ENCODE results near the gene ANKH.

- TF ChIP-seq PBX3 (IDR thresholded peaks at IDR 0.05) = no peak
- no peak for TF ChIP-seq MAZ (IDR thresholded peaks at IDR 0.05; ENCODE audit: borderline replicate concordance, low read depth, low read length)
- no peak for TF ChIP-seq PHF8 (IDR thresholded peaks at IDR 0.05; ENCODE audit: borderline replicate concordance, low read depth)
- TF ChIP-seq POLR2A (IDR thresholded peaks at IDR 0.05; ENCODE audit: low read length) = no peak
- TF ChIP-seq, protein P1, sequence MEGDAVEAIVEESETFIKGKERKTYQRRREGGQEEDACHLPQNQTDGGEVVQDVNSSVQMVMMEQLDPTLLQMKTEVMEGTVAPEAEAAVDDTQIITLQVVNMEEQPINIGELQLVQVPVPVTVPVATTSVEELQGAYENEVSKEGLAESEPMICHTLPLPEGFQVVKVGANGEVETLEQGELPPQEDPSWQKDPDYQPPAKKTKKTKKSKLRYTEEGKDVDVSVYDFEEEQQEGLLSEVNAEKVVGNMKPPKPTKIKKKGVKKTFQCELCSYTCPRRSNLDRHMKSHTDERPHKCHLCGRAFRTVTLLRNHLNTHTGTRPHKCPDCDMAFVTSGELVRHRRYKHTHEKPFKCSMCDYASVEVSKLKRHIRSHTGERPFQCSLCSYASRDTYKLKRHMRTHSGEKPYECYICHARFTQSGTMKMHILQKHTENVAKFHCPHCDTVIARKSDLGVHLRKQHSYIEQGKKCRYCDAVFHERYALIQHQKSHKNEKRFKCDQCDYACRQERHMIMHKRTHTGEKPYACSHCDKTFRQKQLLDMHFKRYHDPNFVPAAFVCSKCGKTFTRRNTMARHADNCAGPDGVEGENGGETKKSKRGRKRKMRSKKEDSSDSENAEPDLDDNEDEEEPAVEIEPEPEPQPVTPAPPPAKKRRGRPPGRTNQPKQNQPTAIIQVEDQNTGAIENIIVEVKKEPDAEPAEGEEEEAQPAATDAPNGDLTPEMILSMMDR (IDR thresholded peaks at IDR 0.05) = no peak
- no peak for TF ChIP-seq SMC3 (IDR thresholded peaks at IDR 0.05)
- TF ChIP-seq KDM1A (IDR thresholded peaks at IDR 0.05; ENCODE audit: low read depth) = no peak
- TF ChIP-seq ZFP36 (IDR thresholded peaks at IDR 0.05; ENCODE audit: borderline replicate concordance, partially characterized antibody) = no peak
- TF ChIP-seq MAFK (IDR thresholded peaks at IDR 0.05; ENCODE audit: partially characterized antibody) = no peak
- no peak for TF ChIP-seq EHMT2 (IDR thresholded peaks at IDR 0.05; ENCODE audit: low read depth)
- no peak for TF ChIP-seq KDM5A (IDR thresholded peaks at IDR 0.05)
Measured at GRCh38 chr5:14713476-14714390, 157.8 kb downstream of the ANKH start.
